ENCODE measurements around the gene CDCP2.

GRCh38 chr1:54178296-54179070, 25.7 kb upstream of the CDCP2 start:
- TF ChIP-seq POLR2A (IDR thresholded peaks at IDR 0.05) (no peak), CTCF (IDR thresholded peaks at IDR 0.05) (no peak)
